BJ (cell line): ENCODE measurements around the gene SPAG16. TPM values are rescaled to one million over a fixed set of nuclear protein-coding genes. Genes with fewer than 3 reads are reported as not detected.

Experiments used
- CTCF ChIA-PET: fragments of 350-600 bp; formaldehyde crosslinking; extraction: SDS; loops from one replicate; lab custom pipeline; 2021; ENCODE audit warnings: antibody characterized with exemption, inconsistent platforms; lab: Yijun Ruan, JAX
- POLR2A ChIA-PET: fragments of 300-600 bp; sonication (Branson Sonifier 250); formaldehyde crosslinking; extraction: SDS; loops from one replicate; lab custom pipeline; 2021; ENCODE audit warnings: antibody characterized with exemption; lab: Charles Lee
- DNase-seq: peaks from one replicate; pipeline ENCODE4 v3.0.0-alpha.2; 2011; ENCODE audit warnings: low read depth
- H3K27me3 ChIP-seq: 2 replicates; pipeline ENCODE4 v1.6.0; 2011; ENCODE audit warnings: low read length; ENCODE audit not compliant: control insufficient read depth, insufficient read depth
- H3K36me3 ChIP-seq: 2 replicates; pipeline ENCODE4 v1.5.1; 2011; ENCODE audit warnings: low read length; ENCODE audit not compliant: control insufficient read depth, insufficient read depth
- H3K4me3 ChIP-seq: 2 replicates; pipeline ENCODE4 v1.5.1; 2011; ENCODE audit warnings: low read depth, mild to moderate bottlenecking, control low read depth, low read length
- CTCF ChIP-seq: IDR thresholded peaks from 2 replicates; pipeline ENCODE4 v1.5.1; 2011; ENCODE audit warnings: low read depth, mild to moderate bottlenecking, control low read depth, inconsistent platforms, low read length, moderate library complexity; ENCODE audit not compliant: insufficient read depth
- polyA plus RNA-seq: library from polyadenylated mRNA; depleted of rRNA; stranded (reverse); fragments of >200 nt; gene quantifications from 2 replicates; pipeline ENCODE4 v1.2.3, GENCODE V29; 2011

Gene SPAG16
- polyA plus RNA-seq, 1 experiment, result 11.0 TPM

GRCh38 chr2:214185546-214185945 is 901.3 kb downstream of the SPAG16 start:
- ChIA-PET CTCF (no interaction called here), POLR2A (no interaction called here)
- Histone ChIP-seq H3K4me3 (no peak overlapping the region), H3K36me3 (no peaks in the 10 kb centered on the region), H3K27me3 (no peaks in the 10 kb centered on the region)
- TF ChIP-seq CTCF, result no peak
- DNase-seq, result no peak

GRCh38 chr2:214192711-214193110 is 908.4 kb downstream of the SPAG16 start:
- no peak for DNase-seq
- CTCF ChIA-PET, result interaction anchor here (0.6 to 1.0 kb wide), 3 partner anchors 8 to 78 kb away, joined by 3 to 5 read pairs (median 3); no protein-coding TSS in a partner anchor
- Histone ChIP-seq H3K4me3 (no peak overlapping the region), H3K27me3 (no peaks in the 10 kb centered on the region), H3K36me3 (no peaks in the 10 kb centered on the region)
- no peak for TF ChIP-seq CTCF
- POLR2A ChIA-PET, result no interaction called here

GRCh38 chr2:214193943-214194342 is 909.7 kb downstream of the SPAG16 start:
- Histone ChIP-seq H3K4me3 (no peak overlapping the region), H3K36me3 (no peaks in the 10 kb centered on the region), H3K27me3 (no peaks in the 10 kb centered on the region)
- CTCF ChIA-PET, result no interaction called here
- DNase-seq, result peak; percentile 27
- POLR2A ChIA-PET, result no interaction called here
- peak; percentile 18; the same call in 1 of the 2 replicates for TF ChIP-seq CTCF

- no peak for TF ChIP-seq CTCF
- Histone ChIP-seq H3K27me3 (no peaks in the 10 kb centered on the region), H3K4me3 (no peak overlapping the region), H3K36me3 (no peaks in the 10 kb centered on the region)
- POLR2A ChIA-PET, result no interaction called here
- CTCF ChIA-PET, result no interaction called here
- DNase-seq, result no peak
Observed at GRCh38 chr2:214196260-214196659, 912.0 kb downstream of the SPAG16 start.

GRCh38 chr2:214201892-214202291 is 917.6 kb downstream of the SPAG16 start:
- Histone ChIP-seq H3K4me3 (no peak overlapping the region), H3K27me3 (no peaks in the 10 kb centered on the region), H3K36me3 (no peaks in the 10 kb centered on the region)
- ChIA-PET POLR2A (no interaction called here), CTCF (no interaction called here)
- no peak for TF ChIP-seq CTCF
- DNase-seq, result no peak
